Lower lobe of right lung (tissue), 2 donors: Measurements from ENCODE around the gene NPLOC4. TPM values are rescaled to one million over a fixed set of nuclear protein-coding genes. Genes with fewer than 3 reads are reported as not detected.

ENCODE experiments used
- ATAC-seq, 2 donors: fragments of 200-7000 bp; cut with Tn5 transposase; one replicate each; pipeline ENCODE4 v1.9.1; 2020 to 2022; ENCODE audit warnings: mild to moderate bottlenecking in 2 of 2, moderate library complexity in 2 of 2
- DNase-seq: peaks from one replicate; pipeline ENCODE4 v3.0.0-alpha.2; 2020
- H3K27ac ChIP-seq: fragments of 200-600 bp; one replicate; pipeline ENCODE4 v1.8.0; 2022
- H3K27me3 ChIP-seq: fragments of 200-600 bp; one replicate; pipeline ENCODE4 v1.8.0; 2022; ENCODE audit warnings: low read depth
- H3K36me3 ChIP-seq: fragments of 200-600 bp; one replicate; pipeline ENCODE4 v1.8.0; 2022; ENCODE audit warnings: mild to moderate bottlenecking
- H3K4me1 ChIP-seq: fragments of 200-600 bp; one replicate; pipeline ENCODE4 v1.8.0; 2022
- H3K4me3 ChIP-seq: fragments of 200-600 bp; one replicate; pipeline ENCODE4 v1.8.0; 2022; ENCODE audit warnings: mild to moderate bottlenecking
- H3K9me3 ChIP-seq: fragments of 200-600 bp; one replicate; pipeline ENCODE4 v1.8.0; 2022
- CTCF ChIP-seq: fragments of 200-600 bp; IDR thresholded peaks from one replicate; pipeline ENCODE4 v1.8.0; 2022; ENCODE audit warnings: antibody characterized with exemption, mild to moderate bottlenecking
- intact Hi-C: fragments of 100-400 bp; cut with DNase I; formaldehyde crosslinking; loops from one replicate; pipeline ENCODE4 v1.11.0; 2022
- total RNA-seq: library from RNA; stranded (reverse); fragmentation: NEBNext Ultra II Directional; extraction: Animal tissue kit (Norgen Biotek cat#: 25700); gene quantifications from one replicate; pipeline ENCODE4 v1.2.1, GENCODE V29; 2021
- donor health status: DM: no; HTN: yes; CAD: no; lungs with severe emphysema.

The NPLOC4 gene
- total RNA-seq, 1 donor from 2014 or later, result 69.6 TPM

GRCh38 chr17:81542431-81543338, 94.2 kb downstream of the NPLOC4 start:
- Histone ChIP-seq H3K4me3 (no peak overlapping the region), H3K4me1 (no peaks in the 10 kb centered on the region), H3K36me3 (peaks cover 79% of the 10 kb centered on the region), H3K9me3 (no peaks in the 10 kb centered on the region), H3K27ac (no peak overlapping the region), H3K27me3 (peaks cover 5% of the 10 kb centered on the region)
- no peak for TF ChIP-seq CTCF
- intact Hi-C loops, result no loop called here
- no peak for DNase-seq
- ATAC-seq, result no peak

GRCh38 chr17:81541123-81541522, 95.8 kb downstream of the NPLOC4 start:
- no peak for TF ChIP-seq CTCF
- H3K27me3 ChIP-seq, result peaks cover 21% of the 10 kb centered on the region
- DNase-seq (no peak), ATAC-seq (no peak)
- peaks cover 63% of the 10 kb centered on the region for H3K36me3 ChIP-seq
- H3K4me1 ChIP-seq, result peaks cover 14% of the 10 kb centered on the region
- no peak overlapping the region for H3K4me3 ChIP-seq
- no peak overlapping the region for H3K27ac ChIP-seq
- intact Hi-C loops, result no loop called here
- no peaks in the 10 kb centered on the region for H3K9me3 ChIP-seq

- intact Hi-C loops, result no loop called here
- peaks cover 59% of the 10 kb centered on the region for H3K36me3 ChIP-seq
- DNase-seq, result no peak
Measured at GRCh38 chr17:81540676-81541027, 96.3 kb downstream of the NPLOC4 start.

GRCh38 chr17:81539961-81540675, 96.8 kb downstream of the NPLOC4 start:
- no peak for DNase-seq
- Histone ChIP-seq H3K27me3 (peaks cover 24% of the 10 kb centered on the region), H3K4me1 (peaks cover 16% of the 10 kb centered on the region), H3K4me3 (no peak overlapping the region), H3K36me3 (peaks cover 53% of the 10 kb centered on the region), H3K27ac (no peak overlapping the region), H3K9me3 (no peaks in the 10 kb centered on the region)
- intact Hi-C loops, result no loop called here
- no peak for ATAC-seq
- TF ChIP-seq CTCF, result no peak

More at GRCh38 chr17:81540676-81541027, 96.3 kb downstream of the NPLOC4 start:
- ATAC-seq, result no peak
- Histone ChIP-seq H3K9me3 (no peaks in the 10 kb centered on the region), H3K4me1 (peaks cover 16% of the 10 kb centered on the region), H3K4me3 (no peak overlapping the region), H3K27me3 (peaks cover 24% of the 10 kb centered on the region), H3K27ac (no peak overlapping the region)
- TF ChIP-seq CTCF, result no peak

- Histone ChIP-seq H3K4me1 (peaks cover 16% of the 10 kb centered on the region), H3K36me3 (peaks cover 47% of the 10 kb centered on the region), H3K27me3 (peaks cover 24% of the 10 kb centered on the region), H3K9me3 (no peaks in the 10 kb centered on the region), H3K4me3 (no peak overlapping the region), H3K27ac (no peak overlapping the region)
- intact Hi-C loops, result no loop called here
- TF ChIP-seq CTCF, result no peak
- ATAC-seq (no peak), DNase-seq (no peak)
Measured at GRCh38 chr17:81539571-81539900, 97.4 kb downstream of the NPLOC4 start.
